SU-DHL-6 (cell line): Measurements from ENCODE around the gene CACNG4.

Experiments
- CTCF ChIP-seq: fragments of 200-600 bp; sonication (generic); IDR thresholded peaks from one replicate; pipeline ENCODE4 v1.5.1; 2017; ENCODE audit warnings: antibody characterized with exemption, mild to moderate bottlenecking, low read length, moderate library complexity; ENCODE audit not compliant: insufficient read depth, poor library complexity, severe bottlenecking
- EZH2phosphoT487 ChIP-seq: fragments of 200-600 bp; sonication (generic), shearing (Covaris generic); conservative IDR thresholded peaks from 2 replicates; pipeline ENCODE4 v1.6.1; 2018; ENCODE audit warnings: mild to moderate bottlenecking, antibody characterized with exemption, low read length, moderate library complexity, mixed read lengths

GRCh38 chr17:67056746-67057490 is 92.4 kb downstream of the CACNG4 start:
- no peak for TF ChIP-seq CTCF
- TF ChIP-seq EZH2phosphoT487, result no peak
